ENCODE data around the gene CENPA.

- TF ChIP-seq EGR1 (IDR thresholded peaks at IDR 0.05) = no peak
- TF ChIP-seq TAF1 (IDR thresholded peaks at IDR 0.05; ENCODE audit: low read depth) = no peak
- TF ChIP-seq FOXM1 (IDR thresholded peaks at IDR 0.05; ENCODE audit: borderline replicate concordance, low read depth) = no peak
- TF ChIP-seq MAX (IDR thresholded peaks at IDR 0.05) = no peak
- no peak for TF ChIP-seq REST (IDR thresholded peaks at IDR 0.05; ENCODE audit: low read depth)
- TF ChIP-seq TCF12 (IDR thresholded peaks at IDR 0.05; ENCODE audit: low read depth) = no peak
These were observed 17.1 kb upstream of the CENPA start for GRCh38 chr2:26768759-26769088.
